ENCODE measurements around the gene ARHGAP26.

Gene ARHGAP26

DNA sequence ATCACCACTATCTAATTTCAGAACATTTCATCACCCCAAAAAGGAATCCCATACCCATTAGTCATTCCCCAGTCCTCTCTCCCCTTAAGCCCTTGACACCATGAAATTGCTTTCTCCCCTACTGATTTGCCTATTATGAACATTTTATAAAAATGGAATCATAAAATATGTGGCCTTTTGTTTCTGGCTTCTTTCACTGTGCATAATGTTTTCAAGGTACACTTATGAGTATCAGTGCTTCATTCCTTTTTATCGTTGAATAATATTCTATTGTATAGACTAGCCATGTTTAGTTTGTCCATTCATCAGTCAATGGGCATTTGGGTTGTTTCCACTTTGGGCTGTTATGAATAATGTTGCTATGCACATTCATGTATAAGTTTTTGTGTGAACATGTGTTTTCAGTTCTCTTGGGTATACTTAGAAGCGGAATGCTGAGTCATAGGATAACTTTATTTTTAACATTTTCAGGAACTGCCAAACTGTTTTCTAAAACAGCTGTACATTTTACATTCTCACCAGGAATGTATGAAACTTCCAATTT is 43.9 kb upstream of the ARHGAP26 start:
- H3K4me3 ChIP-seq (ENCODE audit: low read depth, low read length) = no peak overlapping the region
- TF ChIP-seq, protein P1, sequence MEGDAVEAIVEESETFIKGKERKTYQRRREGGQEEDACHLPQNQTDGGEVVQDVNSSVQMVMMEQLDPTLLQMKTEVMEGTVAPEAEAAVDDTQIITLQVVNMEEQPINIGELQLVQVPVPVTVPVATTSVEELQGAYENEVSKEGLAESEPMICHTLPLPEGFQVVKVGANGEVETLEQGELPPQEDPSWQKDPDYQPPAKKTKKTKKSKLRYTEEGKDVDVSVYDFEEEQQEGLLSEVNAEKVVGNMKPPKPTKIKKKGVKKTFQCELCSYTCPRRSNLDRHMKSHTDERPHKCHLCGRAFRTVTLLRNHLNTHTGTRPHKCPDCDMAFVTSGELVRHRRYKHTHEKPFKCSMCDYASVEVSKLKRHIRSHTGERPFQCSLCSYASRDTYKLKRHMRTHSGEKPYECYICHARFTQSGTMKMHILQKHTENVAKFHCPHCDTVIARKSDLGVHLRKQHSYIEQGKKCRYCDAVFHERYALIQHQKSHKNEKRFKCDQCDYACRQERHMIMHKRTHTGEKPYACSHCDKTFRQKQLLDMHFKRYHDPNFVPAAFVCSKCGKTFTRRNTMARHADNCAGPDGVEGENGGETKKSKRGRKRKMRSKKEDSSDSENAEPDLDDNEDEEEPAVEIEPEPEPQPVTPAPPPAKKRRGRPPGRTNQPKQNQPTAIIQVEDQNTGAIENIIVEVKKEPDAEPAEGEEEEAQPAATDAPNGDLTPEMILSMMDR (IDR thresholded peaks at IDR 0.05; ENCODE audit: borderline replicate concordance, insufficient read depth, low read depth, low read length) = no peak

- TF ChIP-seq, protein P1 (IDR thresholded peaks at IDR 0.05; ENCODE audit: borderline replicate concordance, insufficient read depth, low read depth, low read length) = no peak
- H3K4me3 ChIP-seq (ENCODE audit: low read depth, low read length) = no peak overlapping the region
These were observed 42.5 kb upstream of the ARHGAP26 start for GRCh38 chr5:142727735-142728047.

DNA sequence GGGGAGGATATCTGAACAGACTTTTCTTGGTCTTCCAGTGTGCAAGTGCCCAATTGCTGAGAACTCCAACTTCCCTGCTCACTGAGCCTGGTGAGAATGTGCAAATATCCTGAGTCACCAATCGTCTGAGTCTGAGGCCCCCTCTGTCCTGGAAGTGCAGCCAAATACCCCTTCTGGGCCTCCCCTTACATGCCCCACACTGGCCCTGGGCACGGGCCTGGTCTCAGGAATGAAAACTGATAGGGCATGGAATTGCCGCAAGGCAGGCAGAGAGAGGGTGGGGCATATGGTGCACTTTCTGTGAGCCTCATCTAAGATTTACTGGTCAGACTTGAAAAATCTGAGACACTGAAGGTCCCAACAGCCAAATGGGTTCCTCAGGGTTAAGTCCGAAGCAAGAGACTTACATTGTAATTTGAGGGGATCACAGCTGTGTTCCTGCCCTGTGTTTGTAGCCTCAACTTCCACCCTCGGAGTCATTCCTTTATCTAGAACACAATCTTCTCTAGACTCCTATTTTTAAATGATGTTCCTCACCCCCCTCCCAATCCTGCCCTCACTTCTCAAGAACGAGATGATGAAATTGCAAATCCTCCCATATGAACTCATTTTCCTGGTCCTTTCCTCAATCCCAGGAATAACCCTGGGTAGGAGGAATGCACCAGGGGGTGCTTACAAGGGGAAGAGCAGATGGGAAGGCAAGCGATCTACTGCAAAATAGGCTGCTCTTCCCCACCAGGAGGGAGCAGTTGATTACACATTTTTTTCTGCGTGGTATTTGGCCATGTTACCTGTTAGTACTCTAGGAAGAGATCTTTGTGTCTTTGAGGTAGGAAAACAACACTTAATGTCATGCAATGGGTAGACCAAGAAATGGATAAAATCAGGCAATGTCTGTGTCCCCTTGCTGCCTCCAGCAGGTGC is 34.6 kb upstream of the ARHGAP26 start:
- no peak overlapping the region for H3K4me3 ChIP-seq (ENCODE audit: low read depth, low read length)
- TF ChIP-seq, protein P1 (IDR thresholded peaks at IDR 0.05; ENCODE audit: borderline replicate concordance, insufficient read depth, low read depth, low read length) = no peak

GRCh38 chr5:142736247-142736632 is 33.9 kb upstream of the ARHGAP26 start:
- TF ChIP-seq, protein P1 (IDR thresholded peaks at IDR 0.05; ENCODE audit: borderline replicate concordance, insufficient read depth, low read depth, low read length) = no peak

DNA sequence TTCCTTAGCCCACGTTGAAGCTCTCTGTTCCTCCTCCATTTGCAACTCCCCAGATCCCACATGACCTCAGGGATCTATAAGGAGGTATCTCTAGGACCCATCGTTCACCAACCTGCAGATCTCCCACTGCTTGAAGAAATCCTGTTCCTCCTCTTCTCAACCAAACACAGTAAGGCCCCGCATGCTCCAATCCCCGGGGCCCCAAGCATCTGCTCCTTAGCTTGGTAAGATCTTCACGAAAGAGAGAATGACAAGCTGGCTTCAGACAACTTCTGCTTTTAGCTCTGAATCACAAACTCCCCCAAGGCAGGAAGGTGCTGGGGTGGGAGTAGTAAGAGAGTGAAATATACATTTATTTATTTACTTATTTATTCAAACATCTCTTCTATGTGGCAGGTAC is 33.0 kb upstream of the ARHGAP26 start:
- H3K4me3 ChIP-seq (ENCODE audit: low read depth, low read length) = no peak overlapping the region
- TF ChIP-seq, protein P1 (IDR thresholded peaks at IDR 0.05; ENCODE audit: borderline replicate concordance, insufficient read depth, low read depth, low read length) = no peak

More at GRCh38 chr5:142736247-142736632, 33.9 kb upstream of the ARHGAP26 start:
- H3K4me3 ChIP-seq (ENCODE audit: low read depth, low read length) = no peak overlapping the region

DNA sequence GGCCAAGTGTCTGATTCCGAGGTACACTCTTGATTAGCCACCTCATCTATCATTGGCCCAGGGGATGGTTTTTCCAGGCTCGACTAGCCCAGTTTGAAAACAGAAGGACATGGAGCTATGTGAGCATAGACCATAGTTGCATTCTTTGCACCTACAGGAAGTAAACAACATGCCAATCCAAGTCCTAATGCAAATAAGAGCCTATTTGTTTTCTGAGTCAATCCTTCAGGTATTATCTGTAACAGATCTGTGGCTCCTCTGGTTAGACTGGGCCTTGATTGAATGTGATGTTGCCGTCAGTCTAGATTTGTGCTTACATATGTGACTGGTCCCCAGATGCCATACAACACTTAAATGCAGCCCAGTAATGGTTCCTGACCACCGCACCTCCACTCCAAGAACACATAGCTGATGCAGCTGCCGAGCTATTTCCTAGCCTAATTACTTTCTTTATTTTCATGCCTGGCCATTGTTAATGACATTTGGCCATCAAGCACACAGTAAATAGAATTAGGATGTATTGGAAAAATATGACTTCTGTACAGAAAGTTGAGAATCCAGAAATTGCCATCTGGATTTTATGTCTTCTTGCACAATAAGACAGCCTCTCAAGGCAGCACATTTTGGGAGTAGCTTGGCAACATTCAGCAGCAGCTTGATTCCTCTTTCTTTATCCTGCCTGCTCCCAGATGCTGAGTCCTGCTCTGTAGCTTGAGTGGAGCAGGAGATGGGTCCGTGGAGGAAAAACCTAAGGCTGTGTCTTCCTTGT is 29.5 kb upstream of the ARHGAP26 start:
- TF ChIP-seq, protein P1 (IDR thresholded peaks at IDR 0.05; ENCODE audit: borderline replicate concordance, insufficient read depth, low read depth, low read length) = no peak
- no peak overlapping the region for H3K4me3 ChIP-seq (ENCODE audit: low read depth, low read length)
